GM19035 (cell line): ENCODE measurements around the gene SLC25A23.
"Not testable (repeated sequence)": the region's sequence is repeated elsewhere in the genome, so short reads cannot be mapped to it uniquely, and the experiment has no call there.

Experiments used
- ATAC-seq: cut with Tn5 transposase; IDR thresholded peaks from one replicate; pipeline ENCODE4 v1.9.1; 2021; ENCODE audit not compliant: unreplicated experiment

The SLC25A23 gene

GRCh38 chr19:6406401-6406800 lies 53.2 kb downstream of the SLC25A23 start:
- ATAC-seq: no peak

GRCh38 chr19:6402837-6403608 lies 56.6 kb downstream of the SLC25A23 start:
- ATAC-seq: no peak

DNA sequence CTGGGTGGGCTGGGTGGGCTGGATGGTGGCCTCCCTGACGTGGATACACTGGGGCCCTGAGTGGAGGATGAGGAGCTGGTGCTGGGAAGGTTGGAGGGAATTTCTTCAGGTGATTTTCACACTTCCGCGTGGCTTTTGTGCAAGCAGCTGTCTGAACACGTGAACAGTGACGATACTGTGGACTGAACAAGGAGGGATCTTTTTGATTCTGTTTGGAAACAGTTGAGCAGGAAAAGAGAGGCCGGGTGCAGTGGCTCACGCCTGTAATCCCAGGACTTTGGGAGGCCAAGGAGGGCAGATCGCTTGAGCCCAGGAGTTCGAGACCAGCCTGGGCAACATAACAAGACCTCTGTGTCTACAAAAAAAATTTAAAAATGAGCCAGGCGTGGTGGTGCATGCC lies 57.5 kb downstream of the SLC25A23 start:
- ATAC-seq: no peak

GRCh38 chr19:6400062-6400944 lies 59.3 kb downstream of the SLC25A23 start:
- ATAC-seq: not testable (repeated sequence)

DNA sequence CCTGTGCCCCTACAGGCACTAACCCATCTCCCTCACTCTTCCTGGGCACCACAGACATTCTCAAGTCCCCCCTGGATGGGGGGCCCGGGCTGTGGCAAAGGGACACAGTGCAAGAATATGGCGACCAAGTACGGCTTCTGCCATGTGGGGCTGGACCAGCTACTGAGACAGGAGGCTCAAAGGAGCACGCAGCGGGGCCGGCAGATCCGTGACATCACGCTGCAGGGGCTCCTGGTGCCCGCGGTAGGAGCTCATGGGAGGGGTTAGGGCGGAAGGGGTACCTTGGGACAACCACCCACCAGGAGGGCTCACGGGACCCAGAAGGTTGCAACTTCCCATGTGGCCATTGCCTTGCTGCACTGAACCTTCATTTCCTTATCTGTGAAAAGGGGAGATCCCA lies 63.3 kb downstream of the SLC25A23 start:
- ATAC-seq: no peak

- no peak for ATAC-seq
These were observed 64.8 kb downstream of the SLC25A23 start for GRCh38 chr19:6394831-6395230.

GRCh38 chr19:6393983-6394412 lies 65.6 kb downstream of the SLC25A23 start:
- no peak for ATAC-seq

- peak; percentile 85 for ATAC-seq
These were observed 66.3 kb downstream of the SLC25A23 start, which contains the start of gene GTF2F1 for GRCh38 chr19:6393074-6393982. Gene GTF2F1 (minus strand): TSS chr19:6393164. CDS start chr19:6392995, 169 bp downstream.

GRCh38 chr19:6392221-6393073 lies 67.1 kb downstream of the SLC25A23 start:
- ATAC-seq: no peak
